CD14-positive monocyte (primary cell): Measurements from ENCODE around the gene KRT26. TPM values are rescaled to one million over a fixed set of nuclear protein-coding genes. Genes with fewer than 3 reads are reported as not detected.

Experiments
- DNase-seq, 3 donors: peaks; one replicate each; pipeline ENCODE4 v3.0.0-alpha.2; 2011 to 2022
- H2AFZ ChIP-seq: 2 replicates; pipeline ENCODE4 v1.6.0; 2012; ENCODE audit warnings: mild to moderate bottlenecking, low read depth, low read length, inconsistent platforms; ENCODE audit not compliant: insufficient read depth, poor library complexity, severe bottlenecking
- H3K27ac ChIP-seq, 2 donors: 1 replicate in 1 of 2; 2 replicates in 1 of 2; pipeline ENCODE4 v1.5.1; 2012 to 2013; ENCODE audit warnings: low read length in 2 of 2, control low read depth in 1 of 2, inconsistent platforms in 1 of 2, low read depth in 1 of 2, mild to moderate bottlenecking in 1 of 2
- H3K27me3 ChIP-seq, 2 donors: one replicate each; pipeline versions ENCODE4 v1.6.0 to v1.6.1; 2011 to 2013; ENCODE audit warnings: low read length in 2 of 2; ENCODE audit not compliant: control insufficient read depth in 2 of 2, insufficient read depth in 2 of 2
- H3K36me3 ChIP-seq, 2 donors: replicated peaks in 1 of 2; 1 replicate in 1 of 2; 2 replicates in 1 of 2; pipeline versions ENCODE4 v1.5.1 to v1.6.1; 2012 to 2013; ENCODE audit warnings: low read length in 2 of 2, control low read depth in 1 of 2, inconsistent platforms in 1 of 2, mild to moderate bottlenecking in 1 of 2; ENCODE audit not compliant: insufficient read depth in 2 of 2, control insufficient read depth in 1 of 2
- H3K4me1 ChIP-seq, 2 donors: 1 replicate in 1 of 2; 2 replicates in 1 of 2; pipeline versions ENCODE4 v1.5.1 to v1.6.1; 2012 to 2013; ENCODE audit warnings: low read length in 2 of 2, control low read depth in 1 of 2, inconsistent platforms in 1 of 2, mild to moderate bottlenecking in 1 of 2, moderate library complexity in 1 of 2; ENCODE audit not compliant: insufficient read depth in 2 of 2, control insufficient read depth in 1 of 2
- H3K4me2 ChIP-seq: replicated peaks from 2 replicates; pipeline ENCODE3; 2012; ENCODE audit warnings: low read length, moderate library complexity, mild to moderate bottlenecking; ENCODE audit not compliant: poor library complexity, severe bottlenecking; ENCODE audit errors: extremely low read depth
- H3K4me3 ChIP-seq, 3 experiments: fragments of 200-600 bp in 1 of 3; sonication (generic) in 1 of 3; replicated peaks in 1 of 3; 1 replicate in 2 of 3; 2 replicates in 1 of 3; pipeline ENCODE4 v1.5.1; 2011 to 2013; ENCODE audit warnings: low read length in 3 of 3, mild to moderate bottlenecking in 3 of 3, control low read depth in 2 of 3, low read depth in 2 of 3, inconsistent platforms in 1 of 3, moderate library complexity in 1 of 3
- H3K79me2 ChIP-seq: 2 replicates; pipeline ENCODE4 v1.6.0; 2012; ENCODE audit warnings: mild to moderate bottlenecking, control low read depth, inconsistent platforms, low read length, moderate library complexity; ENCODE audit not compliant: insufficient read depth
- H3K9ac ChIP-seq: 2 replicates; pipeline ENCODE4 v1.6.0; 2017; ENCODE audit warnings: low read length, mild to moderate bottlenecking; ENCODE audit not compliant: insufficient read depth, poor library complexity, severe bottlenecking
- H3K9me3 ChIP-seq, 2 donors: replicated peaks in 1 of 2; 1 replicate in 1 of 2; 2 replicates in 1 of 2; pipeline versions ENCODE4 v1.5.1 to v1.6.1; 2012 to 2013; ENCODE audit warnings: low read length in 2 of 2, control low read depth in 1 of 2; ENCODE audit not compliant: control insufficient read depth in 1 of 2, insufficient read depth in 1 of 2
- H4K20me1 ChIP-seq: 2 replicates; pipeline ENCODE4 v1.6.0; 2012; ENCODE audit warnings: mild to moderate bottlenecking, low read length, control low read depth, moderate library complexity; ENCODE audit not compliant: insufficient read depth
- H3K27ac Mint-ChIP-seq, 7 donors: one replicate each; pipeline ENCODE4 v1.8.0; 2020; ENCODE audit warnings: mild to moderate bottlenecking in 7 of 7, mixed read lengths in 7 of 7, moderate library complexity in 6 of 7, inconsistent platforms in 2 of 7
- H3K27me3 Mint-ChIP-seq, 3 donors: one replicate each; pipeline ENCODE4 v1.8.0; 2021 to 2022; ENCODE audit warnings: low read depth in 3 of 3, mild to moderate bottlenecking in 3 of 3, mixed read lengths in 3 of 3, moderate library complexity in 3 of 3, inconsistent platforms in 1 of 3
- H3K36me3 Mint-ChIP-seq, 2 donors: one replicate each; pipeline ENCODE4 v1.8.0; 2020; ENCODE audit warnings: mixed read lengths in 2 of 2, inconsistent platforms in 1 of 2, mild to moderate bottlenecking in 1 of 2
- H3K4me1 Mint-ChIP-seq: one replicate; pipeline ENCODE4 v1.8.0; 2020; ENCODE audit warnings: mild to moderate bottlenecking, mixed read lengths
- H3K4me3 Mint-ChIP-seq, 2 donors: one replicate each; pipeline ENCODE4 v1.8.0; 2020; ENCODE audit warnings: mild to moderate bottlenecking in 2 of 2, mixed read lengths in 2 of 2, moderate library complexity in 1 of 2
- H3K9me3 Mint-ChIP-seq, 7 donors: one replicate each; pipeline ENCODE4 v1.8.0; 2020 to 2022; ENCODE audit warnings: mixed read lengths in 7 of 7, mild to moderate bottlenecking in 6 of 7, moderate library complexity in 6 of 7, inconsistent platforms in 2 of 7
- WGBS: methylation state at CpG from one replicate; pipeline ENCODE4 v1.1.5; 2013; ENCODE audit warnings: missing lambda C conversion rate; ENCODE audit not compliant: insufficient coverage; 5-methylcytosine and 5-hydroxymethylcytosine counted together
- intact Hi-C, 2 donors: fragments of 100-400 bp; cut with micrococcal nuclease; formaldehyde crosslinking; loops; one replicate each; pipeline versions ENCODE4 v1.15.0 to v1.15.1; 2023
- polyA plus RNA-seq, 3 donors: library from polyadenylated mRNA; depleted of rRNA in 1 of 3; unstranded in 2 of 3; stranded (reverse) in 1 of 3; fragments of 300-500 nt in 2 of 3; fragments of >200 nt in 1 of 3; fragmentation: Illumina TruSeq in 2 of 3; gene quantifications; 1 replicate in 2 of 3; 2 replicates in 1 of 3; pipeline ENCODE4 v1.2.3, GENCODE V29; 2012 to 2021
- TF ChIP-seq, protein P1 (sequence below): fragments of 200-600 bp; IDR thresholded peaks from one replicate; pipeline ENCODE4 v1.8.0; 2022; ENCODE audit warnings: antibody characterized with exemption, mild to moderate bottlenecking

The KRT26 gene
- polyA plus RNA-seq, 3 donors: not detected

- peaks cover 15 to 35% (median 34%) of the 10 kb centered on the region in 3 donors for H3K27me3 Mint-ChIP-seq
- no CpG with 5 or more reads among the region's 2 CpGs for WGBS
- no peaks in the 10 kb centered on the region for H3K4me1 Mint-ChIP-seq
- Histone ChIP-seq H3K79me2 (no peaks in the 10 kb centered on the region), H2AFZ (no peak overlapping the region), H3K4me1 (no peaks in the 10 kb centered on the region), H4K20me1 (no peaks in the 10 kb centered on the region), H3K4me2 (no peak overlapping the region), H3K36me3 (no peaks in the 10 kb centered on the region), H3K9me3 (no peaks in the 10 kb centered on the region), H3K9ac (no peak overlapping the region), H3K4me3 (no peak overlapping the region), H3K27me3 (peaks cover 6 to 7% of the 10 kb centered on the region in 2 donors), H3K27ac (no peak overlapping the region)
- no peaks in the 10 kb centered on the region for H3K36me3 Mint-ChIP-seq
- DNase-seq: no peak
- peaks cover 0 to 4% (median 2%) of the 10 kb centered on the region in 7 donors for H3K9me3 Mint-ChIP-seq
- H3K27ac Mint-ChIP-seq: no peak overlapping the region
- no peak overlapping the region for H3K4me3 Mint-ChIP-seq
- intact Hi-C loops: no loop called here
- TF ChIP-seq, protein P1, sequence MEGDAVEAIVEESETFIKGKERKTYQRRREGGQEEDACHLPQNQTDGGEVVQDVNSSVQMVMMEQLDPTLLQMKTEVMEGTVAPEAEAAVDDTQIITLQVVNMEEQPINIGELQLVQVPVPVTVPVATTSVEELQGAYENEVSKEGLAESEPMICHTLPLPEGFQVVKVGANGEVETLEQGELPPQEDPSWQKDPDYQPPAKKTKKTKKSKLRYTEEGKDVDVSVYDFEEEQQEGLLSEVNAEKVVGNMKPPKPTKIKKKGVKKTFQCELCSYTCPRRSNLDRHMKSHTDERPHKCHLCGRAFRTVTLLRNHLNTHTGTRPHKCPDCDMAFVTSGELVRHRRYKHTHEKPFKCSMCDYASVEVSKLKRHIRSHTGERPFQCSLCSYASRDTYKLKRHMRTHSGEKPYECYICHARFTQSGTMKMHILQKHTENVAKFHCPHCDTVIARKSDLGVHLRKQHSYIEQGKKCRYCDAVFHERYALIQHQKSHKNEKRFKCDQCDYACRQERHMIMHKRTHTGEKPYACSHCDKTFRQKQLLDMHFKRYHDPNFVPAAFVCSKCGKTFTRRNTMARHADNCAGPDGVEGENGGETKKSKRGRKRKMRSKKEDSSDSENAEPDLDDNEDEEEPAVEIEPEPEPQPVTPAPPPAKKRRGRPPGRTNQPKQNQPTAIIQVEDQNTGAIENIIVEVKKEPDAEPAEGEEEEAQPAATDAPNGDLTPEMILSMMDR: no peak
Observed at GRCh38 chr17:40720899-40721298, 51.1 kb downstream of the KRT26 start.

- 68% methylated on average over 4 of the region's 8 CpGs for WGBS
- no peak overlapping the region for H3K4me2 ChIP-seq
- H3K79me2 ChIP-seq: no peaks in the 10 kb centered on the region
- no peaks in the 10 kb centered on the region for H3K36me3 ChIP-seq
- no peaks in the 10 kb centered on the region for H3K4me1 ChIP-seq
- no peaks in the 10 kb centered on the region for H4K20me1 ChIP-seq
- TF ChIP-seq, protein P1: no peak
- intact Hi-C loops: no loop called here
- no peaks in the 10 kb centered on the region for H3K9me3 ChIP-seq
- no peaks in the 10 kb centered on the region for H3K4me1 Mint-ChIP-seq
- DNase-seq: no peak
- no peak overlapping the region for H3K4me3 Mint-ChIP-seq
- H2AFZ ChIP-seq: no peak overlapping the region
- no peak overlapping the region for H3K27ac ChIP-seq
- H3K36me3 Mint-ChIP-seq: no peaks in the 10 kb centered on the region
- no peak overlapping the region for H3K9ac ChIP-seq
- peaks cover 0 to 3% (median 0%) of the 10 kb centered on the region in 7 donors for H3K9me3 Mint-ChIP-seq
- H3K27me3 Mint-ChIP-seq: peaks cover 16 to 42% (median 38%) of the 10 kb centered on the region in 3 donors
- H3K4me3 ChIP-seq: no peak overlapping the region
- peaks cover 2 to 11% of the 10 kb centered on the region in 2 donors for H3K27me3 ChIP-seq
- H3K27ac Mint-ChIP-seq: no peak overlapping the region
Observed at GRCh38 chr17:40718930-40719329, 53.1 kb downstream of the KRT26 start.
